GM21717 (cell line): ENCODE data around the gene CNR2.
"Not testable (repeated sequence)": the region's sequence is repeated elsewhere in the genome, so short reads cannot be mapped to it uniquely, and the experiment has no call there.

ENCODE experiments used
- ATAC-seq: cut with Tn5 transposase; IDR thresholded peaks from one replicate; pipeline ENCODE4 v1.9.1; 2021; ENCODE audit warnings: mild to moderate bottlenecking, moderate library complexity; ENCODE audit not compliant: unreplicated experiment

The CNR2 gene

DNA sequence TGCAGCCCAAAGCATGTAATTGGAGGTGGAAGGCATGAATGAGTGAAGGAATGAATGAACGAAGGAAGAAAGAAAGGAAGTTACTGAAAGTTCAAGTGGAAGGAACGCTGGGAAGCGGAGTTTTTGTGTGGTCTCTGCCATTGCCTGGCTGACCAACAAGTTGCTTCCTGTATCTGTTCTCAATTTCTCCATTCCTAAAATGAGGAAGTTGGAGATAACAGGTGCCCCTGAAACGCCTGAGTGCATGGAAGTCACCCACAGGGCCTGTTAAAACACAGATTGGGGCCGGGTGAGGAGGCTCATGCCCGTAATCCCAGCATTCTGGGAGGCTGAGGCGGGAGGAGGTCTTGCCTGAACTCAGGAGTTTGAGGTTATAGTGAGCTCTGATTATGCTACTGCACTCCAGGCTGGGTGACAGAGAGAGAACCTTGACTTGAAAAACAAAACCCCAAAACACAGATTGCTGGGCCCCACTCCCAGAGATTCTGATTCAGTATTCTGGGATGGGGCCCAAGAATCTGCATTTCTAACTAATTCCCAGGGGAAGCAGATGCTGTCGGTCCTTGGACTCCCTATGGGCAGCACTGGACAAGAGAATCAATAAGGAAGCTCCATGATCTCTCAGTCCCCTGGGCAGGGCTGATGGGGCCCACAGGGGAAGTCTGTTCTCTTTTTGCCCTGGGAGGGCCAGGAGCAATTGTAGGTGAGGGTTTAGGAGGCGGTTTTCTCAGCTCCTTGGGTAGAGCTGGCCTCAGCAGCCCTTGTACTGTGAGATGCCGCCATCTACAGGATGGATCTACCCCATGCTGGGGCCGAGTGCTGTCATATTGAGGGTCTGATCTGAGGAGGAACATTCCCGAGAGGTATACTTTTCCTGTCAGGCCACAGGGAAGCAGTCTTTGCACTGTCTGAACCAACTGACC lies 3.3 kb upstream of the CNR2 start:
- peak; percentile 52 for ATAC-seq

DNA sequence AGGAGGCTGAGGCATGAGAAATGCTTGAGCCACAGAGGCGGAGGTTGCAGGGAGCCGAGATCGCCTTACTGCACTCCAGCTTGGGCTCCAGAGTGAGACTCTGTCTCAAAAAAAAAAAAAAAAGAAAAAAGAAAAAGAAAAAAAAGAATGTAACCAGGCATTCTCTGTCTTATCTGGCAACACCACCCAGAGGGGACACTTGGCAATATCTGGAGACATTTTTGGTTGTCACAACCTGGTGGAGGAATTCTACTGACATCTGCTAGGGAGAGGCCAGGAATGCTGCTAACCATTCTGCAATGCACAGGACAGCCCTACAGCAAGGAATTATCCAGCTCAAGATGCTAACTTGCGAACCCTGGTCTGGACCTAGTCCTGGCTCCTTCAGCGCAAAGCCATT lies 2.3 kb upstream of the CNR2 start:
- ATAC-seq, result no peak

DNA sequence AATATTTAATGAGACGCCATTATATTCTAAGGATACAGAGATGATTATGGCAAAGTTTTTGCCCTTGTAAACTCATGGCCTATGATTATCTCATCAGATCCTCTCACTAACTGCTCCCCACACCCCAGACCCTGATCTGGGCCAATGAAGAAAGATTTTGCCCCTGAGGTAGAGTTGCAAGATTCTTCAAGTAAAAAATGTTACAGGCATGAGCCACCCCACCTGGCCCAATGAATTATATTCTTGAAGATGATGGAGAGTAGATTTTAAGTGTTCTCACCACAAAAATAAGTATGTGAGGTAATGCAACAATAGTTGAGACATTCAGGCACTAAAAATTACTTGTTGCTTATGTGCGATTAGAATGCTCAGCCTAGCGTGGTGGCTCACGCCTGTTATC lies 1.8 kb upstream of the CNR2 start:
- ATAC-seq, result no peak

DNA sequence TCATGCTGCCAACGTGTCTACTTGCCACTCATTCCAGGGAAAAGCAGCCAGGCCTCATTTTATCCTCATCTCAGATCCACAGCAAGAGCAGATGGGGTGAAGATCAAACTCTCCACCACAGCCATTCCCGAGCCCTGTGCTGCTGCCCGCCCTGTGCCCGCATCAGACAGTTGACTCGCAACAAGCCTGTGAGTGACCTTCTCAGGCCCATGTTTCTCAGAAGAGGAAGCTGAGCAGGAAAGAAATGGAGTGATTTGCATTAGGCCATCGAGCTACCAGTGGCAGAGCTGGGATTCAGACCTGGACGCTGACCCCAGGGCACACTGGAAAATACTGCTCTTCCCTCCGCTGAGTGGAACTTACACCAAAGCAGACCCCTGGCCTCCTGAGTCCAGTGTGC lies 1.2 kb downstream of the CNR2 start:
- ATAC-seq, result no peak

- ATAC-seq, result no peak
These were observed 2.5 kb downstream of the CNR2 start for GRCh38 chr1:23910553-23911246.

DNA sequence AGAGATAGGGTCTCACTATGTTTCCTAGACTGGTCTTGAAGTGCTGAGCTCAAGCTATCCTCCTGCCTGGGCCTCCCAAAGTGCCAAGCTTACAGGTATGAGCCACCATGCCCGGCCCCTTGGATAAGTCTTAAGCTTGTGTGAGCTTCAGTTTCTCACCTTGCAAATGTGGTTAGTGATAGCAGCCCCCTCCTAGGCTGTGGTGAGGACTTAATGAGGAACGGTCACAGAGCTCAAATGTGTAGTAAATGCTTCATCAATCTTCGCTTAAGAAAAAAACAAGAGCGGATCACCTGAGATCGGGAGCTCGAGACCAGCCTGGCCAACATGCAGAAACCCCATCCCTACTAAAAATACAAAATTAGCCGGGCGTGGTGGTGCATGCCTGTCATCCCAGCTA lies 3.0 kb downstream of the CNR2 start:
- ATAC-seq, result no peak

GRCh38 chr1:23909412-23909811 lies 3.8 kb downstream of the CNR2 start:
- no peak for ATAC-seq

DNA sequence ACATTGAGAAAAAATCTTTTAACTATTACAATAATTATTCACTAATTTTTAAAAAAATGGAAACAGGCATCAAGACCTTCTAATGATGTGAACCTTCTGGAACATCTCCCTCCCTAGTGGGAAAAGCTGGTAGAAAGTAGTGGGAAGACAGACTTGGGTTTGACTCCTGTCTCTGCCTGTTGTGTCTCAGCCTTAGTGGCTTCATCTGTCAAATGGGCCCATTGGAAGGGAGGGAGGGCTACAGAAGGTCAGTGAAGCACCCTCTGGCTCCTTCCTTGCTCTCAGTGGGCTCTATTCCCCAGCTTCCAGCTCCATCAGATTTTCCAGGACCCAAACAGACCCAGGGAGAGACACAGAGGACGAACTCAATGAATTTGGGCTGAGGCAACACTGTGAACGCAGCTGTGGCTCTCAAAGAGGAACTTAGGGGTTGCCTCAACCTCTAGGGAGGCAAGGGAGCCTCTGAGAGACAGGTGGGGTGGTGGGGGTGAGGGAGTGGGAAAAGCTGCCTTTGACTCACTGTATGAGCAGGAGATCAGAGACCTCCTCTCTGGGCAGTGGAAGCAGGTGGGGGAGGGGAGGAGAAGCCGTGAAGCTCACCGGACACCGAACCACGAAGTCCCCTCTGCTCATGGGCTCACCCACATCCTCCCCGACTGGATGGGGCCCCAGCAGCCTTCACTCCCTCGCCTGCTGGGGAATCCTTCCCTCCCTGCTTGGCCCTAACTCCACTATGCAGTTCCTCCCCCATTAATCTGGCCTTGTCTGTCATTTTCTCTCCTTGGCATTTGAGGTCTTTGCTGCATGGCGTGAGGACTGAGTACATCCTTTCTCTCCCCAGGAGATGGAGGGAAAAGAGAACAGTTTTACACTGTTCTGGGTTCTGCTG lies 4.5 kb downstream of the CNR2 start:
- ATAC-seq, result peak; percentile 27

DNA sequence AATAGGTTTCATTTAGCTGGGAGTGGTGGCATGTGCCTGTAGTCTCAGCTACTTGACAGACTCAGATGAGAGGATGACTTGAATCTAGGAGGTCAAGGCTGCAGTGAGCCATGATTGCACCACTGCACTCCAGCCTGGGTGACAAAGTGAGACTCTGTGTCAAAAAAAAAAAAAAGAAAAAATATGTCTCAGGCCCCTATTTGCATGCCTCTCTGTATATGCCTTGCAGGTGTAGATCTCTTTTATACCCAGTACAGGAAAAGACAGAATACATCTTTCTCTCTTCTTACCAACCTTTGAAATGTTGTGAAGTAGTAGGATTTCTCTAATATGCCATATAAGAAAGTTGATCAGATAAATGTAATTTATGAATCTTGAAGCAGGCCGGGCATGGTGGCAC lies 6.4 kb downstream of the CNR2 start:
- ATAC-seq, result no peak

GRCh38 chr1:23905461-23906025 lies 7.6 kb downstream of the CNR2 start:
- no peak for ATAC-seq

DNA sequence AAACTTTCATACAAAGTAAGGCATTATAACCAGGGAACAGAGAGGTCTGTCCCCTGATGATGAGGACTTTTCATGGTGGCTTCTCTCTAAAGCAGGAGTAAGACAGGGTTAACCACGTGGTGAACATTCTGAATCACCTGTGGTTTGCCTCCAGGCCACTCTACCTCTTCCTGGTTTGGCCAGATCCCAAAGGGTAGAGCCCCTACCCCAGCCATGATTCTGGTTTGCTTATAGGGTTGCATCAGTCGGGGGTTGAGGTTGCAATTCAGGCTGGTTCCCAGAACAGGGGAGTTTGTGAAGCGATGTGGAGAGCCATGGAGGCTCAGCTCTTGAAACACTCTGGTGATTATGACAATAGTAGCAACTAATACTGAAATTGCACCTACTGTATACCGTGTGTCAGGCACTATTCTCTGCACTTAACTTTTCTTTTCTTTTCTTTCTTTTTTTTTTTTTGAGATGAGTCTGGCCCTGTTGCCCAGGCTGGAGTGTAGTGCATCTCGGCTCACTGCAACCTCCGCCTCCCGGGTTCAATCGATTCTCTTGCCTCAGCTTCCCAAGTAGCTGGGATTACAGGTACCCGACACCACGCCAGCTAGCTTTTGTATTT lies 8.3 kb downstream of the CNR2 start:
- ATAC-seq, result no peak

- ATAC-seq, result no peak
These were observed 9.4 kb downstream of the CNR2 start for GRCh38 chr1:23903754-23904153.

DNA sequence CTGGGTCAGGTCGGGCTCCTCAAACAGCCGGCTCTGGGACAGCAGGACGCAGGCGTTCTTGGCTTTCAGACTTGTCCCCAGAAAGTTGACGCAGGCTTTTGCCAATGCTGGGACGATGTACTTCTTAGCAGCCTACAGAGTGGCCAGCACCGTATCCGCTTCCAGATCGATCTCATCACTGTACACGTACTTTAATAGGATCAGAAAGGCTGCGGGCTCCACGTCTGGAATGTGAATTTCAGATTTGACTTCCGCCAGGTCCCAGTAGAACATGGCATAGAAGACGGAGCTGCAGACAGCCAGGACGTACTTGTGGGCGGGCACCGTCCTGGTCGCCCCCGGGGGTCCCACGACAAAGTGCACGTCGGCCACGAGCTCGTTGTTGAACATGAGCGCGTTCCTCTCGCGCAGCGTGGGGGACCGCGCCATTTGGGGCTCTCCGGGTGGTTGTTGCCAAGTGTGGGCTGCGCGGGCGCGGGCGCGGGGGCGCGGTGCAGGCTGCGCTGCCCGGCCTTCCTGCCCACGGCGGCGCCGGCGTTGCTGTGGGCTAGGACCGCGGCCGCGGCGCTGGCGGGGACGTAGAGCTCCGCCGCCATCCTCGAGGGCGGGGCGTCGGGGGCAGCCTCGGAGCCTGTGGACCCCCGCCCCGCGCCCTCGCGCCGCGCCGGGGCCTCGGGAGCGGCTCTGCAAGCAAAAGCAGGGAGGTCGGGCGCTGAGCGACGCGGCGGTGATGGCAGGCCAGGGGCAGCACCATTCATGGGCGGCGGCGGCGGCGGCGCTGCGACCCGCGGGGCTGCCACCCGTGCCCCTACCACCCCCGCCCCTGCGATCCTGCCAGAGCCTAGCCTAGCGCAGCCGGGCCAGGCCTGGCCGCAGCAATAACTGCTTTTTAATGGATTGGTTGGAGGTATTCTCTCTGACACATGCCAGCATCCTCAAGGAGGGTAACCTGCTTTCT lies 10.6 kb downstream of the CNR2 start:
- ATAC-seq, result no peak

DNA sequence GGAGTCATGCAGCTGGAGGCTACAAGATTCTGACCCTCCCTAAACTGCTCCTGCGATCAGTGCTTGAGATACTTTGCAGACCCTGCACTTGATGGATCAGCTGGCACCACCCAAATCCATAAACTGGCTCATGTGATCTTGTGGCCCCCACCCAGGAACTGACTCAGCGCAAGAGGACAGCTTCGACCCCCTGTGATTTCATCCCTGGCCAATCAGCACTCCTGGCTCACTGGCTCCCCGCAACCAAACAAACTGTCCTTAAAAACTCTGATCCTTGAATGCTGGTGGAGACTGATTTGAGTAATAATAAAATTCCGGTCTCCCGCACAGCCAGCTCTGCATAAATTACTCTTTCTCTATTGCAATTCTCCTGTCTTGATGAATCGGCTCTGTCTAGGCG lies 13.1 kb downstream of the CNR2 start:
- ATAC-seq, result not testable (repeated sequence)

DNA sequence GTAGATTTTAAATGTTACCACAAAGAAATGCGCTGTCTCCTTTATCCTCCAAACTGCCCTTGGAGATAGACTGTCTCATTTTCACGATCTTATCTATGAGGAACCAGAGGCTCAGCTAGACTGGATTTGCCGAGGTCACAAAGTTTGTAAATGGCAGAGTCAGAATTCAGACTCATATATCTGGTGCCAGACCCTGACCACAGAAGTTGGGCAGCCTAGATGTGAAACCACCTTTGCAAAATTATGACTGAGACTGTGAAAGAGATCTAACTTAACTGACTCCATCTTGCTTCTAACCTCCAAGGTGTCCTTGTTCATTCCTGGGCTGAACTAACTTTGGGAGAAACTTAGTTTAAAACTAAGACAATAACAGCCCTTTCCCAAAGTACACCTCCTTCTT lies 14.1 kb downstream of the CNR2 start:
- ATAC-seq, result no peak

GRCh38 chr1:23897083-23897482 lies 16.1 kb downstream of the CNR2 start:
- no peak for ATAC-seq

DNA sequence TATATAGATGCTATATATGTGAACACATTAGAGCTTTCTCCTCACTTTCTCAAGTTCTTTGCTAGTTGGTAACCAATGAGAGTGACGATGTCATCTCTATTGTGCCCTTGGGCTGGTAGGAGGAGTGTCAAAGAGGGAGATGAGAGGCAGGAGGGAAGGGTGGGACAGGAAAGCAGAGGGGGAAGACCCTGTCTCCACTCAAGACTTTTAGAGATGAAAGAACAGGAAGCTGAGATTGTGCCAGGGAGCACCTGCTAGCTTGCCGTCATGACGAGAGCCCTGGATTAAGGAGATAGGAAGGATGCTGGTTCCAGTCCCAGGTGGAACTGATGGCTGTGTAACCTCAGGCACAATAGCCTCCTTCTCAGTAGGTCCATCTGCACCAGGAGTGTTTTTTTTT lies 16.7 kb downstream of the CNR2 start:
- no peak for ATAC-seq

DNA sequence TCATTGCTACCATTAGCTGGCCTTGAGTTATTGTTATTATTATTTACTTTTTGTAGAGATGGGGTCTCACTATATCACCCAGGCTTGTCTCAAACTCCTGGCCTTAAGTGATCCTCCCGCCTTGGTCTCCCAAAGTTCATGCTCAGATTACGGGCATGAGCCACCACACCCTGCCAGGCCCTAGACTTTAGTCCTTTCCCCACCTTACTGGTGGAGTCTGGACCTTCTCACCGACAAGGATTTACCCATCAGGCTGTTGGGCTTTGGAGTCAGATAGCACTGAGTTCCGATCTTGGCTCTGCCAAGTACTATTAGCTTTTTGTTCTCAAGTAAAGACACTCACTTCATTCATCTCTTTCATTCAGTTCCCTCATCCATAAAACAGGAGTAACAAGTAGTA lies 17.2 kb downstream of the CNR2 start:
- ATAC-seq, result no peak

GRCh38 chr1:23895082-23895481 lies 18.1 kb downstream of the CNR2 start:
- ATAC-seq, result no peak
